SU-DHL-6 (cell line): Measurements from ENCODE around the gene ZNHIT2.

ENCODE experiments used
- H2AFZ ChIP-seq: fragments of 200-600 bp; sonication (generic); 2 replicates; pipeline ENCODE4 v1.6.1; 2014; ENCODE audit warnings: low read depth, mild to moderate bottlenecking, moderate library complexity, mixed read lengths, antibody characterized with exemption, low read length; ENCODE audit not compliant: severe bottlenecking
- H3F3A ChIP-seq: fragments of 200-600 bp; shearing (Covaris generic); 2 replicates; pipeline ENCODE4 v1.6.0; 2016; ENCODE audit warnings: antibody characterized with exemption, mild to moderate bottlenecking; ENCODE audit not compliant: insufficient read depth
- H3K27ac ChIP-seq: fragments of 200-600 bp; sonication (generic); 2 replicates; pipeline ENCODE4 v1.5.1; 2016; ENCODE audit warnings: low read depth, mild to moderate bottlenecking, low read length, moderate library complexity, mixed read lengths
- H3K27me3 ChIP-seq: fragments of 200-600 bp; sonication (generic), shearing (Covaris generic); 2 replicates; pipeline ENCODE4 v1.6.0; 2014; ENCODE audit warnings: mild to moderate bottlenecking, low read length
- H3K36me3 ChIP-seq: fragments of 200-600 bp; sonication (generic); 2 replicates; pipeline ENCODE4 v1.6.1; 2014; ENCODE audit warnings: mild to moderate bottlenecking, low read length, mixed read lengths
- H3K4me2 ChIP-seq: fragments of 300-600, 200-600 bp; shearing (Covaris generic), sonication (generic); 2 replicates; pipeline ENCODE4 v1.6.0; 2014; ENCODE audit warnings: low read length, low read depth, mild to moderate bottlenecking; ENCODE audit not compliant: poor library complexity, severe bottlenecking
- H3K4me3 ChIP-seq: fragments of 200-600 bp; sonication (generic); 2 replicates; pipeline ENCODE4 v1.5.1; 2014; ENCODE audit warnings: antibody characterized with exemption, low read length, mild to moderate bottlenecking, mixed read lengths; ENCODE audit not compliant: insufficient read depth, poor library complexity, severe bottlenecking
- H3K79me2 ChIP-seq: fragments of 200-600 bp; sonication (generic); 2 replicates; pipeline ENCODE4 v1.6.1; 2014; ENCODE audit warnings: mild to moderate bottlenecking, low read length, moderate library complexity; ENCODE audit not compliant: insufficient read depth
- H3K9ac ChIP-seq: fragments of 200-600 bp; sonication (generic); 2 replicates; pipeline ENCODE4 v1.7.0; 2014; ENCODE audit warnings: mild to moderate bottlenecking, low read length
- H3K9me2 ChIP-seq: fragments of 200-600 bp; sonication (generic); replicated peaks from 2 replicates; pipeline ENCODE4 v1.6.1; 2014; ENCODE audit warnings: low read length; ENCODE audit not compliant: insufficient read depth
- H3K9me3 ChIP-seq: fragments of 200-600 bp; sonication (generic); 2 replicates; pipeline ENCODE4 v1.6.1; 2014; ENCODE audit warnings: low read length, mixed read lengths; ENCODE audit not compliant: insufficient read depth
- H4K20me1 ChIP-seq: fragments of 200-600 bp; sonication (generic); 2 replicates; pipeline ENCODE4 v1.6.1; 2014; ENCODE audit warnings: low read depth, mild to moderate bottlenecking, antibody characterized with exemption, low read length, moderate library complexity, mixed read lengths
- CTCF ChIP-seq: fragments of 200-600 bp; sonication (generic); IDR thresholded peaks from one replicate; pipeline ENCODE4 v1.5.1; 2017; ENCODE audit warnings: antibody characterized with exemption, mild to moderate bottlenecking, low read length, moderate library complexity; ENCODE audit not compliant: insufficient read depth, poor library complexity, severe bottlenecking
- EZH2phosphoT487 ChIP-seq: fragments of 200-600 bp; sonication (generic), shearing (Covaris generic); conservative IDR thresholded peaks from 2 replicates; pipeline ENCODE4 v1.6.1; 2018; ENCODE audit warnings: mild to moderate bottlenecking, antibody characterized with exemption, low read length, moderate library complexity, mixed read lengths

The ZNHIT2 gene

GRCh38 chr11:65163684-65164083, 46.2 kb upstream of the ZNHIT2 start:
- Histone ChIP-seq H3F3A (no peaks in the 10 kb centered on the region), H4K20me1 (no peaks in the 10 kb centered on the region), H3K4me3 (no peak overlapping the region), H3K79me2 (no peaks in the 10 kb centered on the region), H3K4me2 (no peak overlapping the region), H3K36me3 (no peaks in the 10 kb centered on the region), H3K27me3 (no peaks in the 10 kb centered on the region), H3K27ac (no peak overlapping the region), H3K9me3 (no peaks in the 10 kb centered on the region), H3K9ac (no peak overlapping the region), H3K9me2 (no peaks in the 10 kb centered on the region), H2AFZ (no peak overlapping the region)
- TF ChIP-seq CTCF = no peak
- no peak for TF ChIP-seq EZH2phosphoT487

- no peak overlapping the region for H2AFZ ChIP-seq
- H3K9ac ChIP-seq = no peak overlapping the region
- no peaks in the 10 kb centered on the region for H3F3A ChIP-seq
- H3K4me2 ChIP-seq = no peak overlapping the region
- no peak overlapping the region for H3K27ac ChIP-seq
- no peaks in the 10 kb centered on the region for H3K9me3 ChIP-seq
- no peaks in the 10 kb centered on the region for H3K27me3 ChIP-seq
- H3K79me2 ChIP-seq = no peaks in the 10 kb centered on the region
- H4K20me1 ChIP-seq = no peaks in the 10 kb centered on the region
- TF ChIP-seq CTCF = no peak
- no peak for TF ChIP-seq EZH2phosphoT487
- H3K4me3 ChIP-seq = no peak overlapping the region
- H3K9me2 ChIP-seq = no peaks in the 10 kb centered on the region
- H3K36me3 ChIP-seq = no peaks in the 10 kb centered on the region
Measured at GRCh38 chr11:65160643-65161042, 43.1 kb upstream of the ZNHIT2 start.

- TF ChIP-seq CTCF = no peak
- no peak for TF ChIP-seq EZH2phosphoT487
- H3K9me3 ChIP-seq = no peaks in the 10 kb centered on the region
- peak overlapping the region; percentile 11 for H3K4me2 ChIP-seq
- H3K4me3 ChIP-seq = no peak overlapping the region
- no peaks in the 10 kb centered on the region for H3K9me2 ChIP-seq
- peak overlapping the region; percentile 15 for H2AFZ ChIP-seq
- H3K79me2 ChIP-seq = no peaks in the 10 kb centered on the region
- no peaks in the 10 kb centered on the region for H3K36me3 ChIP-seq
- H3F3A ChIP-seq = no peaks in the 10 kb centered on the region
- H3K27ac ChIP-seq = no peak overlapping the region
- H3K9ac ChIP-seq = no peak overlapping the region
- no peaks in the 10 kb centered on the region for H3K27me3 ChIP-seq
- H4K20me1 ChIP-seq = no peaks in the 10 kb centered on the region
Measured at GRCh38 chr11:65159012-65159411, 41.5 kb upstream of the ZNHIT2 start.
